HCT116 (cell line): Measurements from ENCODE around the gene OIT3. TPM values are rescaled to one million over a fixed set of nuclear protein-coding genes. Genes with fewer than 3 reads are reported as not detected.
A peak's percentile ranks its signal among the peaks of the same experiment; 100 is the strongest.
"Not testable (repeated sequence)": the region's sequence is repeated elsewhere in the genome, so short reads cannot be mapped to it uniquely, and the experiment has no call there.

Source experiments
- ATAC-seq: fragments of 200-7000 bp; cut with Tn5 transposase; 2 replicates; pipeline ENCODE4 v1.9.1; 2020; ENCODE audit warnings: mild to moderate bottlenecking, moderate library complexity
- BruUV-seq: library from RNA; stranded (reverse); fragments of 400-500 nt; replicated peaks from 2 replicates; lab custom pipeline; 2021; lab: Mats Ljungman, UMichigan
- CTCF ChIA-PET: fragments of 300-600 bp; sonication (Branson Sonifier 250); formaldehyde crosslinking; loops from one replicate; lab custom pipeline; 2021; ENCODE audit warnings: antibody characterized with exemption; lab: Charles Lee
- POLR2A ChIA-PET: fragments of 300-600, 350-600 bp; sonication (Branson Sonifier 250); formaldehyde crosslinking; loops from one replicate; lab custom pipeline; 2021; ENCODE audit warnings: antibody characterized with exemption; lab: Charles Lee
- RAD21 ChIA-PET, 2 experiments: fragments of 300-600 bp; sonication (Branson Sonifier 250); formaldehyde crosslinking; loops; one replicate each; lab custom pipeline; 2023; ENCODE audit warnings: low total read pairs in 2 of 2; ENCODE audit not compliant: uncharacterized antibody in 2 of 2, unreplicated experiment in 2 of 2, low non-redundant PET in 1 of 2; lab: Charles Lee
- DNase-seq: peaks from one replicate; pipeline ENCODE4 v3.0.0-alpha.2; 2010; ENCODE audit warnings: low read depth, low spot score
- H2AFZ ChIP-seq: fragments of 200-600 bp; shearing (Covaris generic), sonication (generic); 2 replicates; pipeline ENCODE4 v1.6.1; 2017; ENCODE audit warnings: low read depth, mixed run types, mixed read lengths, antibody characterized with exemption, low read length; ENCODE audit not compliant: poor library complexity, severe bottlenecking
- H3K27ac ChIP-seq: 2 replicates; pipeline ENCODE4 v1.5.1; 2012; ENCODE audit warnings: low read depth, low read length
- H3K27me3 ChIP-seq: fragments of 200-600 bp; sonication (generic); 2 replicates; pipeline ENCODE4 v1.6.1; 2016; ENCODE audit warnings: mixed run types, low read length, mixed read lengths; ENCODE audit not compliant: insufficient read depth
- H3K36me3 ChIP-seq, 2 experiments: fragments of 200-500 bp in 1 of 2; fragments of 200-600 bp in 1 of 2; sonication (Bioruptor generic) in 1 of 2; sonication (generic) in 1 of 2; 2 replicates each; pipeline versions ENCODE4 v1.5.1 to v1.6.1; 2014 to 2016; ENCODE audit warnings: low read length in 2 of 2, inconsistent platforms in 1 of 2, mixed read lengths in 1 of 2, mixed run types in 1 of 2; ENCODE audit not compliant: insufficient read depth in 2 of 2, control insufficient read depth in 1 of 2
- H3K4me1 ChIP-seq, 2 experiments: fragments of 200-600 bp in 1 of 2; sonication (generic) in 1 of 2; 2 replicates each; pipeline versions ENCODE4 v1.5.1 to v1.6.1; 2012 to 2017; ENCODE audit warnings: low read length in 2 of 2, inconsistent platforms in 1 of 2, mild to moderate bottlenecking in 1 of 2, mixed read lengths in 1 of 2, mixed run types in 1 of 2, moderate library complexity in 1 of 2; ENCODE audit not compliant: insufficient read depth in 2 of 2, control insufficient read depth in 1 of 2
- H3K4me2 ChIP-seq: fragments of 200-600 bp; sonication (generic); 2 replicates; pipeline ENCODE4 v1.6.1; 2017; ENCODE audit warnings: mixed run types, low read length, mixed read lengths
- H3K4me3 ChIP-seq, 2 experiments: fragments of 200-600 bp in 1 of 2; sonication (generic) in 1 of 2; replicated peaks in 1 of 2; 2 replicates each; pipeline ENCODE4 v1.5.1; 2011 to 2016; ENCODE audit warnings: low read length in 2 of 2, control low read depth in 1 of 2, low read depth in 1 of 2, mild to moderate bottlenecking in 1 of 2, mixed read lengths in 1 of 2, mixed run types in 1 of 2
- H3K79me2 ChIP-seq: fragments of 200-600 bp; sonication (generic); 2 replicates; pipeline ENCODE4 v1.6.1; 2017; ENCODE audit warnings: mild to moderate bottlenecking, mixed run types, low read length, moderate library complexity, mixed read lengths; ENCODE audit not compliant: insufficient read depth
- H3K9ac ChIP-seq: fragments of 200-600 bp; sonication (generic); 2 replicates; pipeline ENCODE4 v1.6.1; 2016; ENCODE audit warnings: low read length, mixed read lengths
- H3K9me2 ChIP-seq: fragments of 200-600 bp; sonication (generic), shearing (Covaris generic); 2 replicates; pipeline ENCODE4 v1.6.1; 2017; ENCODE audit warnings: mixed run types, mild to moderate bottlenecking, moderate library complexity; ENCODE audit not compliant: insufficient read depth
- H3K9me3 ChIP-seq, 2 experiments: fragments of 200-500 bp in 1 of 2; fragments of 200-600 bp in 1 of 2; sonication (Bioruptor generic) in 1 of 2; sonication (generic) in 1 of 2; 2 replicates each; pipeline ENCODE4 v1.6.1; 2014 to 2017; ENCODE audit warnings: low read length in 2 of 2, mixed read lengths in 2 of 2, inconsistent platforms in 1 of 2, low read depth in 1 of 2, mild to moderate bottlenecking in 1 of 2, mixed run types in 1 of 2, moderate library complexity in 1 of 2; ENCODE audit not compliant: control insufficient read depth in 1 of 2, insufficient read depth in 1 of 2
- H4K20me1 ChIP-seq: fragments of 200-600 bp; sonication (generic), shearing (Covaris generic); 2 replicates; pipeline ENCODE4 v1.6.1; 2017; ENCODE audit warnings: mixed run types, mild to moderate bottlenecking, moderate library complexity; ENCODE audit not compliant: insufficient read depth
- CBX3 ChIP-seq: IDR thresholded peaks from 2 replicates; pipeline ENCODE4 v1.6.1; 2012; ENCODE audit warnings: low read depth
- EZH2 ChIP-seq: fragments of 200-600 bp; sonication (generic); IDR thresholded peaks from 2 replicates; pipeline ENCODE4 v1.6.1; 2017; ENCODE audit warnings: antibody characterized with exemption, mixed run types
- EZH2phosphoT487 ChIP-seq: fragments of 200-600 bp; IDR thresholded peaks from 2 replicates; pipeline ENCODE4 v1.6.1; 2018; ENCODE audit warnings: antibody characterized with exemption, borderline replicate concordance
- JUND ChIP-seq: IDR thresholded peaks from 2 replicates; pipeline ENCODE4 v1.6.1; 2012
- POLR2A ChIP-seq: IDR thresholded peaks from 2 replicates; pipeline ENCODE4 v1.7.0; 2011; ENCODE audit warnings: borderline replicate concordance; ENCODE audit not compliant: insufficient read depth, insufficient read length; ENCODE audit errors: extremely low read depth
- POLR2AphosphoS5 ChIP-seq: IDR thresholded peaks from 2 replicates; pipeline ENCODE4 v1.6.1; 2011; ENCODE audit warnings: mild to moderate bottlenecking, low read depth, low read length, moderate library complexity
- RAD21 ChIP-seq: IDR thresholded peaks from 2 replicates; pipeline ENCODE4 v1.6.1; 2012; ENCODE audit warnings: low read depth, mild to moderate bottlenecking
- SP1 ChIP-seq: IDR thresholded peaks from 2 replicates; pipeline ENCODE4 v1.6.1; 2012; ENCODE audit warnings: low read depth
- TCF7L2 ChIP-seq: IDR thresholded peaks from 2 replicates; pipeline ENCODE4 v1.7.0; 2011; ENCODE audit warnings: borderline replicate concordance, inconsistent platforms; ENCODE audit not compliant: insufficient read depth, insufficient read length; ENCODE audit errors: extremely low read depth
- intact Hi-C: fragments of 100-400 bp; cut with micrococcal nuclease; formaldehyde crosslinking; loops from 2 replicates; pipeline ENCODE4 v1.10.0; 2022
- total RNA-seq: library from RNA; stranded (reverse); gene quantifications from one replicate; pipeline ENCODE4 v1.2.1, GENCODE V29; 2021; ENCODE audit not compliant: unreplicated experiment
- TF ChIP-seq, protein P1 (sequence below): IDR thresholded peaks from 2 replicates; pipeline ENCODE4 v1.6.1; 2012; ENCODE audit warnings: low read depth
- TF ChIP-seq, protein P2 (sequence below): IDR thresholded peaks from 2 replicates; pipeline ENCODE4 v1.6.1; 2012

Gene OIT3
- total RNA-seq, 1 experiment from 2014 or later: not detected

- no peak overlapping the region for H2AFZ ChIP-seq
- no peak overlapping the region for H3K9ac ChIP-seq
- H3K27me3 ChIP-seq: no peaks in the 10 kb centered on the region
- no peak overlapping the region for H3K27ac ChIP-seq
- no peak for DNase-seq
- no TSS peak for BruUV-seq
- H3K4me1 ChIP-seq: no peaks in the 10 kb centered on the region
- no peak overlapping the region for H3K4me2 ChIP-seq
- H3K36me3 ChIP-seq: no peaks in the 10 kb centered on the region
- no peaks in the 10 kb centered on the region for H3K9me3 ChIP-seq
- CTCF ChIA-PET: no interaction called here
- H3K4me3 ChIP-seq: no peak overlapping the region
- intact Hi-C loops: no loop called here
- H4K20me1 ChIP-seq: no peaks in the 10 kb centered on the region
- RAD21 ChIA-PET: no interaction called here
- POLR2A ChIA-PET: no interaction called here
- no peaks in the 10 kb centered on the region for H3K79me2 ChIP-seq
- TF ChIP-seq POLR2A (no peak), RAD21 (peak; percentile 33; the same call in 1 of the 2 replicates)
- no peak for ATAC-seq
- no peaks in the 10 kb centered on the region for H3K9me2 ChIP-seq
Measured at GRCh38 chr10:72918352-72918751, 24.8 kb downstream of the OIT3 start.

GRCh38 chr10:72921147-72921683 is 27.7 kb downstream of the OIT3 start:
- H3K9me3 ChIP-seq, H3K4me3 ChIP-seq, CTCF ChIA-PET, H3K4me1 ChIP-seq, H2AFZ ChIP-seq, H3K27me3 ChIP-seq, DNase-seq, ATAC-seq, H3K4me2 ChIP-seq, H3K9me2 ChIP-seq, intact Hi-C loops, H3K27ac ChIP-seq, H3K9ac ChIP-seq, BruUV-seq, H4K20me1 ChIP-seq, RAD21 ChIA-PET, H3K36me3 ChIP-seq, POLR2A ChIA-PET, H3K79me2 ChIP-seq: not testable (repeated sequence)

DNA sequence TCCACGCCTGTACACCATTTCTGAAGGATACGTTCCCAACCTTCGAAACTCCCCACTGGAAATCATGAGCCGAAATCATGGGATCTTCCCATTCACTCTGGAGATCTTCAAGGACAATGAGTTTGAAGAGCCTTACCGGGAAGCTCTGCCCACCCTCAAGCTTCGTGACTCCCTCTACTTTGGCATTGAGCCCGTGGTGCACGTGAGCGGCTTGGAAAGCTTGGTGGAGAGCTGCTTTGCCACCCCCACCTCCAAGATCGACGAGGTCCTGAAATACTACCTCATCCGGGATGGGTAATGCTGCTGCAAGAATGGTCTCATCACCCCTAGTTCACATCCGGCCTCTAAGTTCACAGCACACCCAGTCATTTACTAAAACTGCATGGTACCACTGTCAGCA is 30.8 kb downstream of the OIT3 start:
- DNase-seq: no peak
- H2AFZ ChIP-seq: no peak overlapping the region
- H3K9me3 ChIP-seq: no peaks in the 10 kb centered on the region
- no peak overlapping the region for H3K27ac ChIP-seq
- H3K9ac ChIP-seq: no peak overlapping the region
- H3K27me3 ChIP-seq: no peaks in the 10 kb centered on the region
- intact Hi-C loops: no loop called here
- H3K4me3 ChIP-seq: no peak overlapping the region
- no peaks in the 10 kb centered on the region for H3K79me2 ChIP-seq
- CTCF ChIA-PET: no interaction called here
- no peak overlapping the region for H3K4me2 ChIP-seq
- no peak for ATAC-seq
- no TSS peak for BruUV-seq
- RAD21 ChIA-PET: no interaction called here
- H3K4me1 ChIP-seq: no peaks in the 10 kb centered on the region
- no peaks in the 10 kb centered on the region for H4K20me1 ChIP-seq
- POLR2A ChIA-PET: no interaction called here
- no peaks in the 10 kb centered on the region for H3K36me3 ChIP-seq
- H3K9me2 ChIP-seq: no peaks in the 10 kb centered on the region
- TF ChIP-seq, protein P1, sequence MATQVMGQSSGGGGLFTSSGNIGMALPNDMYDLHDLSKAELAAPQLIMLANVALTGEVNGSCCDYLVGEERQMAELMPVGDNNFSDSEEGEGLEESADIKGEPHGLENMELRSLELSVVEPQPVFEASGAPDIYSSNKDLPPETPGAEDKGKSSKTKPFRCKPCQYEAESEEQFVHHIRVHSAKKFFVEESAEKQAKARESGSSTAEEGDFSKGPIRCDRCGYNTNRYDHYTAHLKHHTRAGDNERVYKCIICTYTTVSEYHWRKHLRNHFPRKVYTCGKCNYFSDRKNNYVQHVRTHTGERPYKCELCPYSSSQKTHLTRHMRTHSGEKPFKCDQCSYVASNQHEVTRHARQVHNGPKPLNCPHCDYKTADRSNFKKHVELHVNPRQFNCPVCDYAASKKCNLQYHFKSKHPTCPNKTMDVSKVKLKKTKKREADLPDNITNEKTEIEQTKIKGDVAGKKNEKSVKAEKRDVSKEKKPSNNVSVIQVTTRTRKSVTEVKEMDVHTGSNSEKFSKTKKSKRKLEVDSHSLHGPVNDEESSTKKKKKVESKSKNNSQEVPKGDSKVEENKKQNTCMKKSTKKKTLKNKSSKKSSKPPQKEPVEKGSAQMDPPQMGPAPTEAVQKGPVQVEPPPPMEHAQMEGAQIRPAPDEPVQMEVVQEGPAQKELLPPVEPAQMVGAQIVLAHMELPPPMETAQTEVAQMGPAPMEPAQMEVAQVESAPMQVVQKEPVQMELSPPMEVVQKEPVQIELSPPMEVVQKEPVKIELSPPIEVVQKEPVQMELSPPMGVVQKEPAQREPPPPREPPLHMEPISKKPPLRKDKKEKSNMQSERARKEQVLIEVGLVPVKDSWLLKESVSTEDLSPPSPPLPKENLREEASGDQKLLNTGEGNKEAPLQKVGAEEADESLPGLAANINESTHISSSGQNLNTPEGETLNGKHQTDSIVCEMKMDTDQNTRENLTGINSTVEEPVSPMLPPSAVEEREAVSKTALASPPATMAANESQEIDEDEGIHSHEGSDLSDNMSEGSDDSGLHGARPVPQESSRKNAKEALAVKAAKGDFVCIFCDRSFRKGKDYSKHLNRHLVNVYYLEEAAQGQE: no peak
- TF ChIP-seq, protein P2, sequence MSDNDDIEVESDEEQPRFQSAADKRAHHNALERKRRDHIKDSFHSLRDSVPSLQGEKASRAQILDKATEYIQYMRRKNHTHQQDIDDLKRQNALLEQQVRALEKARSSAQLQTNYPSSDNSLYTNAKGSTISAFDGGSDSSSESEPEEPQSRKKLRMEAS: no peak
- TF ChIP-seq RAD21: no peak
- TF ChIP-seq POLR2AphosphoS5: no peak
- no peak for TF ChIP-seq TCF7L2
- TF ChIP-seq SP1: no peak
- TF ChIP-seq JUND: no peak
- TF ChIP-seq EZH2: no peak
- TF ChIP-seq POLR2A: no peak
- TF ChIP-seq CBX3: no peak
- no peak for TF ChIP-seq EZH2phosphoT487
